PFSK-1 (cell line): ENCODE data around the gene ABCC8.

ENCODE experiments used
- FOXP2 ChIP-seq: optimal IDR thresholded peaks from 2 replicates; pipeline ENCODE3; 2011; ENCODE audit warnings: borderline replicate concordance, control low read depth, inconsistent platforms; ENCODE audit not compliant: insufficient read depth; ENCODE audit errors: extremely low read length, extremely low read depth
- POLR2AphosphoS5 ChIP-seq: IDR thresholded peaks from 2 replicates; pipeline ENCODE4 v1.6.1; 2012; ENCODE audit warnings: low read depth, mild to moderate bottlenecking, control low read depth, low read length, moderate library complexity
- SIN3A ChIP-seq: IDR thresholded peaks from 2 replicates; pipeline ENCODE4 v1.6.1; 2012; ENCODE audit warnings: mild to moderate bottlenecking, low read length, moderate library complexity, borderline replicate concordance; ENCODE audit not compliant: insufficient read depth
- TAF1 ChIP-seq: IDR thresholded peaks from 2 replicates; pipeline ENCODE4 v1.6.1; 2012; ENCODE audit warnings: low read length, control low read depth, borderline replicate concordance; ENCODE audit not compliant: insufficient read depth
- TF ChIP-seq, protein P1 (sequence below), 2 experiments: IDR thresholded peaks; 2 replicates each; pipeline versions ENCODE4 v1.6.1 to v1.8.0; 2011 to 2012; ENCODE audit warnings: low read depth in 2 of 2, low read length in 2 of 2, control low read depth in 1 of 2, inconsistent platforms in 1 of 2, mild to moderate bottlenecking in 1 of 2, moderate library complexity in 1 of 2; ENCODE audit not compliant: insufficient read depth in 1 of 2

Gene ABCC8

DNA sequence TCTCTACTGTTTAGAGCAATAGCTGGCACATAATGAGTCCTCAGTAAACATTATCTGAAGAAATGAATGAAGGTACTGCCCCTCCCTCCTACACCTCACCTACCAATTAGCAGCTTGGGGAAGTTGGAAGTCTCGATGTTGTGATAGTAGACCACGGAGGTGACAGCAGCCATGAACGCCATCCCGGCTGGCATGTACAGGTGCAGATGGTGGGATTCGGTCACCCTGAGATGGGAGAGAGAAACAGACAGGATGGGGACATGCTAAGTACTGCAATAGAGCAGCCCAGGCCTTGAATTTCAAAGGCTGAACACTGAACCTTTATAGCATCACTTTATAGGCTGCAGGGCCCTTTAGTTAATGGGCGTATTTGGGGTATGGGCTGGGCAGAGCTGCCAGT, 6.6 kb downstream of the ABCC8 start:
- no peak for TF ChIP-seq SIN3A
- no peak for TF ChIP-seq POLR2AphosphoS5
- TF ChIP-seq, protein P1, sequence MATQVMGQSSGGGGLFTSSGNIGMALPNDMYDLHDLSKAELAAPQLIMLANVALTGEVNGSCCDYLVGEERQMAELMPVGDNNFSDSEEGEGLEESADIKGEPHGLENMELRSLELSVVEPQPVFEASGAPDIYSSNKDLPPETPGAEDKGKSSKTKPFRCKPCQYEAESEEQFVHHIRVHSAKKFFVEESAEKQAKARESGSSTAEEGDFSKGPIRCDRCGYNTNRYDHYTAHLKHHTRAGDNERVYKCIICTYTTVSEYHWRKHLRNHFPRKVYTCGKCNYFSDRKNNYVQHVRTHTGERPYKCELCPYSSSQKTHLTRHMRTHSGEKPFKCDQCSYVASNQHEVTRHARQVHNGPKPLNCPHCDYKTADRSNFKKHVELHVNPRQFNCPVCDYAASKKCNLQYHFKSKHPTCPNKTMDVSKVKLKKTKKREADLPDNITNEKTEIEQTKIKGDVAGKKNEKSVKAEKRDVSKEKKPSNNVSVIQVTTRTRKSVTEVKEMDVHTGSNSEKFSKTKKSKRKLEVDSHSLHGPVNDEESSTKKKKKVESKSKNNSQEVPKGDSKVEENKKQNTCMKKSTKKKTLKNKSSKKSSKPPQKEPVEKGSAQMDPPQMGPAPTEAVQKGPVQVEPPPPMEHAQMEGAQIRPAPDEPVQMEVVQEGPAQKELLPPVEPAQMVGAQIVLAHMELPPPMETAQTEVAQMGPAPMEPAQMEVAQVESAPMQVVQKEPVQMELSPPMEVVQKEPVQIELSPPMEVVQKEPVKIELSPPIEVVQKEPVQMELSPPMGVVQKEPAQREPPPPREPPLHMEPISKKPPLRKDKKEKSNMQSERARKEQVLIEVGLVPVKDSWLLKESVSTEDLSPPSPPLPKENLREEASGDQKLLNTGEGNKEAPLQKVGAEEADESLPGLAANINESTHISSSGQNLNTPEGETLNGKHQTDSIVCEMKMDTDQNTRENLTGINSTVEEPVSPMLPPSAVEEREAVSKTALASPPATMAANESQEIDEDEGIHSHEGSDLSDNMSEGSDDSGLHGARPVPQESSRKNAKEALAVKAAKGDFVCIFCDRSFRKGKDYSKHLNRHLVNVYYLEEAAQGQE (IDR thresholded peaks at IDR 0.05; ENCODE audit: insufficient read depth in 1 of 2, low read depth in 2 of 2, low read length in 2 of 2): no peak
- no peak for TF ChIP-seq FOXP2
- no peak for TF ChIP-seq TAF1

DNA sequence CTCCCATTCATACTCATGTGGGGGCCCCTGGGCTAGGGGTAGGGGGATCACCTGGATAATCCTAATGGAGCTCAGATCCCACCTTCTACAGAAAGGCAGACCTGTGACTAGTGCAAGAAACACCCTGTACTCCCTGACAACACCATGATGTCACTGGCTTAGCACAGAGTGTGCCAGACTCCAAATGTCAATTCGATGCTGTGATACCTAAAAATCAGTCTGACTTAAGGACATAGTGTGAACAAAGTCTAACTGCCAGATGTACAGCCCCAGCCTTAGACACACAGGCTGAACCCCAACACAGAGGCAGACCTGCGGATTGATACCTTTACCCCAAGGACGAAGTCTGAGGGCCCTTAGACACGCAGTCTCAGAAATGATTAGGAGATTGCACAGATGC, 8.5 kb downstream of the ABCC8 start:
- TF ChIP-seq, protein P1 (IDR thresholded peaks at IDR 0.05; ENCODE audit: insufficient read depth in 1 of 2, low read depth in 2 of 2, low read length in 2 of 2): no peak
- no peak for TF ChIP-seq FOXP2
- no peak for TF ChIP-seq POLR2AphosphoS5
- TF ChIP-seq TAF1: no peak
- TF ChIP-seq SIN3A: no peak

DNA sequence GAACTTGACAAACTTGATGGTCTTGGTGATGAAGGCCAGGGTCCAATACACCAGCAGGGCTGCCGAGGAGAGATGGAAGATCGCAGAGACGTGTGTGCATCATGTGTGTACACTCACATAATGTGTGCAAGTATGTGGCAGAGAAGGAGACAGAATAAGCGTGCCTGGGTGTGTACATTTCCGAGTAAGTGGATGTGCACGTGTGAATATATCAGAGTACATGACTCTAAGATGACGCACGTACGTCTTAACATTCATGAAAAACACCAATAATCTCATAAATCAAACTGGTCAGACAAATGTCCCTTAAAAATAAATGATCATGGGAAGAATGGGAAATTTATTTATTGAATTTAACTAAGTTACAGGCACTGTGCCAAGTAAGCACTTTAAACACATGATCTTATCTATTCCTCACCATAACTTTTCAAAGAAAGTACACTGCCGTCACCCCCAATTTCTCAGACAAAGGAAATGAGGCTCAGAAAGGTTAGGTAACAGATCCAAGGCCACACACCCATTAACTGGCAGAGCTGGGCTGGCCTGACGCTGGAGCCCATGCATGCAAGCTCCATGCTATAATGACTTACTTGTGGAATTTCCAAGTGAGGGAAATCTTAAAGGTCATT, 13.0 kb downstream of the ABCC8 start:
- no peak for TF ChIP-seq FOXP2
- no peak for TF ChIP-seq POLR2AphosphoS5
- TF ChIP-seq, protein P1 (IDR thresholded peaks at IDR 0.05; ENCODE audit: insufficient read depth in 1 of 2, low read depth in 2 of 2, low read length in 2 of 2): no peak
- TF ChIP-seq SIN3A: no peak
- TF ChIP-seq TAF1: no peak

DNA sequence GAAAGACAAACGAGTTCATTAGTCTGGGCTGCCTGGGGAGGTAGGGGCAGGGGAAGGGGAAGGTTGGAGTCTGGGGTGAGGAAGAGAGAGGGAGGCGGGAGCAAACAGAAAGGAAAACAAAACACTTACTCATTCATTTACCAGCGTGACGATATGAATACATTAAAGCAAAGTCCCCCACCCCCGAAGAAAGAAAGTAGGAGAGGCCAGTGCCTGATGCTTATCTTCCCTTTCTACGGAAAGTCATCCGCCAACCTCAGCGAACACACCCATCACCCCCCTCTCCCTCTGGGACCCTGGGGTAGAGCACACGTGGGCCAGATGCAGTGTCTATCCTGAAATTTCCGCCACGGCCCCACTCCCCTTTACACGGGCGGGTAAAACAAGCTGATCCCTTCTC, 13.7 kb downstream of the ABCC8 start:
- TF ChIP-seq, protein P1 (IDR thresholded peaks at IDR 0.05; ENCODE audit: insufficient read depth in 1 of 2, low read depth in 2 of 2, low read length in 2 of 2): no peak
- no peak for TF ChIP-seq TAF1
- no peak for TF ChIP-seq FOXP2
- TF ChIP-seq SIN3A: no peak
- TF ChIP-seq POLR2AphosphoS5: no peak
